Fibroblast of peridontal ligament (primary cell): ENCODE results near the gene B4GAT1.

ENCODE experiments used
- DNase-seq: peaks from one replicate; pipeline ENCODE4 v3.0.0-alpha.2; 2010; ENCODE audit errors: extremely low read depth

Gene B4GAT1

GRCh38 chr11:66309475-66309874 is 38.0 kb downstream of the B4GAT1 start:
- DNase-seq: no peak

- DNase-seq: no peak
Observed at GRCh38 chr11:66302656-66303055, 44.8 kb downstream of the B4GAT1 start.

- DNase-seq: no peak
Observed at GRCh38 chr11:66299186-66299585, 48.2 kb downstream of the B4GAT1 start.

DNA sequence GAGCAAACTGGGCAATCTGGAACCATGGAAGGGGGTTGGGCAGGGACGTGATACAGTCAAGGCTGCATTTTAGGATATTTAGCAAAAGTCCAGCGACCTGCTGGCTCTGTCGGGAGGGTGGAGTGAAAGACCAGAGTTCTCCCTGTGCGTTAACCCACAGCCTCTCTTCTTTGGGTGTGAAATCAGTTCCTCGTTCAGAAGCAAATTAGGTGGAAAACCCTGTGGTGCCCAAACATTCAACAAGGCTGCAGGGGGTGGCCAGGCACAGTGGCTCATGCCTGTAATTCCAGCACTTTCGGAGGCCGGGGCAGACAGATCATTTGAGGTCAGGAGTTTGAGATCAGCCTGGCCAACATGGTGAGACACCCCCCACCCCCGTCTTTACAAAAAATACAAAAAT is 49.8 kb downstream of the B4GAT1 start:
- no peak for DNase-seq
